ENCODE data around the gene TMEM132D. TPM values are rescaled to one million over a fixed set of nuclear protein-coding genes. Genes with fewer than 3 reads are reported as not detected.

The TMEM132D gene
- total and polyA plus RNA-seq, 4 donors, result 0.01 to 0.14 (median 0.08) TPM

DNA sequence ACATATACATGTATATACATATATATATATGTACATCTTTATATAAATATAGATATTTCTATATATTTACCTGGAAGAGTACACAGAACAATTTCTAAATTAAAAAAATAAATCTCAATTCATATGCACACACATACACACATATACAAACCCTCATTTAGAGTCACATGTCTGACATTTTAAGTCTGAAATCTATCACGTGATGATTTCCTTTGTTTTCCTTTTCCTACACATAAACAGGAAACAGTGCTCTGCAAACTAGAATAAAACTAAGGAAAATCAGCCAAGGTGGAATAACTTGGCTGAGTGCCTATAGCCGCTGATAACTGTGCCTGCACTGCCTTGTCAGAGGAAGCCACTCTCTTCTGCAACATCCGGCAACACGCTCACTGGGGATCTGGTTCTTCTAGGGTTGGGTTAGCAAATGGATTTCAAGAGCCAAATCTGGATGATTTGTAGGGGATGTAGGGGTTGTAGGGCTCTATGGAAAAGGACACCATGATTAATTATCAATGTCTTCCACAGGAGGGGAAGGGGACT is 480.7 kb downstream of the TMEM132D start:
- H3K27ac ChIP-seq (ENCODE audit: low read depth in 1 of 2, low read length in 2 of 2), result no peak overlapping the region
- H3K27me3 ChIP-seq (ENCODE audit: control insufficient read depth in 4 of 4, insufficient read depth in 4 of 4, low read length in 3 of 4), result peaks cover 0 to 7% (median 2%) of the 10 kb centered on the region in 4 donors
- TF ChIP-seq TAF1 (conservative IDR thresholded peaks at IDR 0.05) (no peak), FOXA1 (IDR thresholded peaks at IDR 0.05) (no peak), JUND (IDR thresholded peaks at IDR 0.05) (no peak), HNF4G (IDR thresholded peaks at IDR 0.05) (no peak), SP1 (IDR thresholded peaks at IDR 0.05) (no peak), HNF4A (conservative IDR thresholded peaks at IDR 0.05) (no peak), RAD21 (IDR thresholded peaks at IDR 0.05) (no peak), NR2F2 (IDR thresholded peaks at IDR 0.05) (no peak), EGR1 (IDR thresholded peaks at IDR 0.05; ENCODE audit: low read depth in 2 of 2) (no peak), GABPA (IDR thresholded peaks at IDR 0.05 in 1 of 2, conservative IDR thresholded peaks at IDR 0.05 in 1 of 2) (no peak), YY1 (IDR thresholded peaks at IDR 0.05) (no peak)
- TF ChIP-seq, protein P1, sequence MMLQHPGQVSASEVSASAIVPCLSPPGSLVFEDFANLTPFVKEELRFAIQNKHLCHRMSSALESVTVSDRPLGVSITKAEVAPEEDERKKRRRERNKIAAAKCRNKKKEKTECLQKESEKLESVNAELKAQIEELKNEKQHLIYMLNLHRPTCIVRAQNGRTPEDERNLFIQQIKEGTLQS (IDR thresholded peaks at IDR 0.05), result no peak
- TF ChIP-seq, protein P2, sequence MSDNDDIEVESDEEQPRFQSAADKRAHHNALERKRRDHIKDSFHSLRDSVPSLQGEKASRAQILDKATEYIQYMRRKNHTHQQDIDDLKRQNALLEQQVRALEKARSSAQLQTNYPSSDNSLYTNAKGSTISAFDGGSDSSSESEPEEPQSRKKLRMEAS (IDR thresholded peaks at IDR 0.05), result no peak
- TF ChIP-seq, protein P3, sequence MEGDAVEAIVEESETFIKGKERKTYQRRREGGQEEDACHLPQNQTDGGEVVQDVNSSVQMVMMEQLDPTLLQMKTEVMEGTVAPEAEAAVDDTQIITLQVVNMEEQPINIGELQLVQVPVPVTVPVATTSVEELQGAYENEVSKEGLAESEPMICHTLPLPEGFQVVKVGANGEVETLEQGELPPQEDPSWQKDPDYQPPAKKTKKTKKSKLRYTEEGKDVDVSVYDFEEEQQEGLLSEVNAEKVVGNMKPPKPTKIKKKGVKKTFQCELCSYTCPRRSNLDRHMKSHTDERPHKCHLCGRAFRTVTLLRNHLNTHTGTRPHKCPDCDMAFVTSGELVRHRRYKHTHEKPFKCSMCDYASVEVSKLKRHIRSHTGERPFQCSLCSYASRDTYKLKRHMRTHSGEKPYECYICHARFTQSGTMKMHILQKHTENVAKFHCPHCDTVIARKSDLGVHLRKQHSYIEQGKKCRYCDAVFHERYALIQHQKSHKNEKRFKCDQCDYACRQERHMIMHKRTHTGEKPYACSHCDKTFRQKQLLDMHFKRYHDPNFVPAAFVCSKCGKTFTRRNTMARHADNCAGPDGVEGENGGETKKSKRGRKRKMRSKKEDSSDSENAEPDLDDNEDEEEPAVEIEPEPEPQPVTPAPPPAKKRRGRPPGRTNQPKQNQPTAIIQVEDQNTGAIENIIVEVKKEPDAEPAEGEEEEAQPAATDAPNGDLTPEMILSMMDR (IDR thresholded peaks at IDR 0.05; ENCODE audit: low read depth, low read length, missing input control), result no peak
- TF ChIP-seq, protein P4, sequence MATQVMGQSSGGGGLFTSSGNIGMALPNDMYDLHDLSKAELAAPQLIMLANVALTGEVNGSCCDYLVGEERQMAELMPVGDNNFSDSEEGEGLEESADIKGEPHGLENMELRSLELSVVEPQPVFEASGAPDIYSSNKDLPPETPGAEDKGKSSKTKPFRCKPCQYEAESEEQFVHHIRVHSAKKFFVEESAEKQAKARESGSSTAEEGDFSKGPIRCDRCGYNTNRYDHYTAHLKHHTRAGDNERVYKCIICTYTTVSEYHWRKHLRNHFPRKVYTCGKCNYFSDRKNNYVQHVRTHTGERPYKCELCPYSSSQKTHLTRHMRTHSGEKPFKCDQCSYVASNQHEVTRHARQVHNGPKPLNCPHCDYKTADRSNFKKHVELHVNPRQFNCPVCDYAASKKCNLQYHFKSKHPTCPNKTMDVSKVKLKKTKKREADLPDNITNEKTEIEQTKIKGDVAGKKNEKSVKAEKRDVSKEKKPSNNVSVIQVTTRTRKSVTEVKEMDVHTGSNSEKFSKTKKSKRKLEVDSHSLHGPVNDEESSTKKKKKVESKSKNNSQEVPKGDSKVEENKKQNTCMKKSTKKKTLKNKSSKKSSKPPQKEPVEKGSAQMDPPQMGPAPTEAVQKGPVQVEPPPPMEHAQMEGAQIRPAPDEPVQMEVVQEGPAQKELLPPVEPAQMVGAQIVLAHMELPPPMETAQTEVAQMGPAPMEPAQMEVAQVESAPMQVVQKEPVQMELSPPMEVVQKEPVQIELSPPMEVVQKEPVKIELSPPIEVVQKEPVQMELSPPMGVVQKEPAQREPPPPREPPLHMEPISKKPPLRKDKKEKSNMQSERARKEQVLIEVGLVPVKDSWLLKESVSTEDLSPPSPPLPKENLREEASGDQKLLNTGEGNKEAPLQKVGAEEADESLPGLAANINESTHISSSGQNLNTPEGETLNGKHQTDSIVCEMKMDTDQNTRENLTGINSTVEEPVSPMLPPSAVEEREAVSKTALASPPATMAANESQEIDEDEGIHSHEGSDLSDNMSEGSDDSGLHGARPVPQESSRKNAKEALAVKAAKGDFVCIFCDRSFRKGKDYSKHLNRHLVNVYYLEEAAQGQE (IDR thresholded peaks at IDR 0.05), result no peak
- TF ChIP-seq, protein P5, sequence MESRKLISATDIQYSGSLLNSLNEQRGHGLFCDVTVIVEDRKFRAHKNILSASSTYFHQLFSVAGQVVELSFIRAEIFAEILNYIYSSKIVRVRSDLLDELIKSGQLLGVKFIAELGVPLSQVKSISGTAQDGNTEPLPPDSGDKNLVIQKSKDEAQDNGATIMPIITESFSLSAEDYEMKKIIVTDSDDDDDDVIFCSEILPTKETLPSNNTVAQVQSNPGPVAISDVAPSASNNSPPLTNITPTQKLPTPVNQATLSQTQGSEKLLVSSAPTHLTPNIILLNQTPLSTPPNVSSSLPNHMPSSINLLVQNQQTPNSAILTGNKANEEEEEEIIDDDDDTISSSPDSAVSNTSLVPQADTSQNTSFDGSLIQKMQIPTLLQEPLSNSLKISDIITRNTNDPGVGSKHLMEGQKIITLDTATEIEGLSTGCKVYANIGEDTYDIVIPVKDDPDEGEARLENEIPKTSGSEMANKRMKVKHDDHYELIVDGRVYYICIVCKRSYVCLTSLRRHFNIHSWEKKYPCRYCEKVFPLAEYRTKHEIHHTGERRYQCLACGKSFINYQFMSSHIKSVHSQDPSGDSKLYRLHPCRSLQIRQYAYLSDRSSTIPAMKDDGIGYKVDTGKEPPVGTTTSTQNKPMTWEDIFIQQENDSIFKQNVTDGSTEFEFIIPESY (IDR thresholded peaks at IDR 0.05), result no peak
- no peaks in the 10 kb centered on the region for H3K36me3 ChIP-seq (ENCODE audit: control insufficient read depth in 4 of 4, insufficient read depth in 3 of 4, low read depth in 1 of 4, low read length in 3 of 4)
- no peak for DNase-seq (ENCODE audit: low spot score)
- H3K4me1 ChIP-seq (ENCODE audit: control insufficient read depth in 4 of 4, insufficient read depth in 4 of 4, low read length in 3 of 4), result no peaks in the 10 kb centered on the region
- WGBS, result 53% methylated on average over 4 of the region's 4 CpGs
- H3K9me3 ChIP-seq (ENCODE audit: control insufficient read depth in 4 of 4, low read length in 3 of 4), result peaks cover 0 to 2% (median 0%) of the 10 kb centered on the region in 4 donors
- no peak overlapping the region for H3K4me3 ChIP-seq (ENCODE audit: low read depth in 1 of 3, low read length in 3 of 3)
- no peak overlapping the region for H3K9ac ChIP-seq (ENCODE audit: low read depth in 1 of 2, low read length in 2 of 2)

Data from liver (tissue), 9 donors.